ENCODE results near the gene APLP2.

DNA sequence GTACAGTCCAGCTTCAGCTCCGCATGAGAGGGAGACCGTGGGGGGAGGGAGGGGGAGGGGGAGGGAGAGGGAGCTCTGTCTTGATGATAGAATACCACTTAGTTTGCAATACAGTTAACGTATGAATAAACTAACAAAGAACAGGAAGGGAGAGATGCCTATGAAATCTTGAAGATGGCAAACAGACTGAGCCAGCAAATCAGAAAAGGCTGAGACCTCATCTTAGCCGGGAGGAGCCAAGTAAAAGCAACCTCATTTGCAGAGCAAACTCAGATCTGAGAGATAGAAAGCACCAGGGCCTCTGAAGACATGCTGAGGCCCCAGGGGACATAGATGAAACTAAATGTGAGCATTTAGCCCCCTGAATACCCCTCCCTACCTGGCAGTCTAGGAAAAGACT, 23.0 kb downstream of the APLP2 start:
- TF ChIP-seq ZNF274 (IDR thresholded peaks at IDR 0.05; ENCODE audit: low read depth, low read length), result no peak
- no peak for TF ChIP-seq YY1 (IDR thresholded peaks at IDR 0.05; ENCODE audit: insufficient read depth, insufficient read length)
- no peak for TF ChIP-seq SUZ12 (IDR thresholded peaks at IDR 0.05; ENCODE audit: extremely low read depth, insufficient read depth, insufficient read length)
